NK-92 (cell line): ENCODE results near the gene ASAP2.
A peak's percentile ranks its signal among the peaks of the same experiment; 100 is the strongest.

Source experiments
- DNase-seq: peaks from one replicate; lab custom pipeline; 2025; ENCODE audit not compliant: unreplicated experiment; lab: John Stamatoyannopoulos, UW

The ASAP2 gene

GRCh38 chr2:9420495-9420894, 213.9 kb downstream of the ASAP2 start:
- no peak for DNase-seq

DNA sequence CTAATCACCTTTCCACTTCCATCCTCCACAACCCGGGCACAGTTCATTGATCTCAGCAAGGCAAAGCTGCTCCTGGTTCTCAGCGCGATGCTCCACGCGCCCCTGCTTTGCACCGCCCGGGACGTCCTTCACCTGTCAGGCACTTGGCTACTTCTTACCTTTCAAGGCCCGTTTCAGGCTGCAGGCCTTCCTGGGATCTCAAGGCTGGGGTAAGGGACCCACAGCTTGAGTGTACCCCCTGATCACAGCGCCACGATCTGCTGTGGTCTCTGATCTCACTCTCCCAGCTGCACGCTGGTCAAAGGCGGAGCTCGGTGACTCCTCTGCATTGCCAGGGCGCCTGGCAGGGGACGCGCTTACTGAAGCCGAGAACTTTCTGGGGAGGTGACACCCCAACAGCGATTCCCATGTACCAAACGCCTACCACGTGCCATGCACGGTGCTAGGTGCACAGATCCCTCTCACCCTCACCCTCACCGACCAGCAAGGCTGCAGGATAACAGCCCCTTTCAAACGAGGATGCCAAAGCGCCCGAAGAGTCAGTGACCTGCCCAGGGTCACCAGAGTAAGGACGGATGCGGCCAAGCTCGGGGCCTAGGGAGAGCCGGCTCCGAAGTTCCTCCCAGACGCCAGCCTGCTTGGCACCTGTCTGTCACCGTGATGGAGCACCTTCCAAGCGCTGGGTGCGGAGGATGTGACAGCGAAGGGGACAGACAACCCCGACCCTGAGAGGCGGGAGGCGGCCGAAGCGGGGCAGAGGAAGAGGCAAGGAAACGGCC, 215.9 kb downstream of the ASAP2 start:
- DNase-seq, result no peak

- DNase-seq, result peak; percentile 86
Measured at GRCh38 chr2:9423100-9423921, 216.7 kb downstream of the ASAP2 start, which contains the start of the genes CPSF3 and ITGB1BP1. Gene CPSF3, plus strand, starts transcription at chr2:9423654. Its CDS starts 120 bp downstream, at chr2:9423774. Gene ITGB1BP1, minus strand, starts transcription at chr2:9423528. Its CDS starts 4,831 bp downstream, at chr2:9418697.

DNA sequence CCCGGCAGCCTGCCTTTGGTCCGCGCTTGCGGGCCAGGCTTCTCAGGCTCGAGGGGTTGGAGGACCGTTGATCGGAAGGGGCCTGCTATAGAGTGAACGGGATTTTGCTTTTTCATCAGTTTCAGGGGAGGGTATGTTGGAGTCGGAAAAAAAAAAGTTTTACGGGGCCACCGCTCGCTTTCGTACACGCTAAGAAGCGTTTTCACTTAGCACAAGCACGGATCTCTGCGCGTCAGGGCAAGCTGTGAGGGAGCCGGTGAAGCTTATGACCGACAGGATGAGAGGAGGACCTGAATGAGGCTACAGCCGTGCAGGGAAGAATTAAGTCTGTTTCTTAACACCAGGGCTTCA, 217.3 kb downstream of the ASAP2 start:
- DNase-seq, result no peak

- no peak for DNase-seq
Measured at GRCh38 chr2:9424447-9425164, 218.0 kb downstream of the ASAP2 start.

GRCh38 chr2:9428965-9429577, 222.5 kb downstream of the ASAP2 start:
- DNase-seq, result no peak

GRCh38 chr2:9430316-9431293, 224.0 kb downstream of the ASAP2 start:
- DNase-seq, result no peak

- no peak for DNase-seq
Measured at GRCh38 chr2:9434489-9434888, 227.9 kb downstream of the ASAP2 start.

- DNase-seq, result no peak
Measured at GRCh38 chr2:9439536-9439935, 232.9 kb downstream of the ASAP2 start.

DNA sequence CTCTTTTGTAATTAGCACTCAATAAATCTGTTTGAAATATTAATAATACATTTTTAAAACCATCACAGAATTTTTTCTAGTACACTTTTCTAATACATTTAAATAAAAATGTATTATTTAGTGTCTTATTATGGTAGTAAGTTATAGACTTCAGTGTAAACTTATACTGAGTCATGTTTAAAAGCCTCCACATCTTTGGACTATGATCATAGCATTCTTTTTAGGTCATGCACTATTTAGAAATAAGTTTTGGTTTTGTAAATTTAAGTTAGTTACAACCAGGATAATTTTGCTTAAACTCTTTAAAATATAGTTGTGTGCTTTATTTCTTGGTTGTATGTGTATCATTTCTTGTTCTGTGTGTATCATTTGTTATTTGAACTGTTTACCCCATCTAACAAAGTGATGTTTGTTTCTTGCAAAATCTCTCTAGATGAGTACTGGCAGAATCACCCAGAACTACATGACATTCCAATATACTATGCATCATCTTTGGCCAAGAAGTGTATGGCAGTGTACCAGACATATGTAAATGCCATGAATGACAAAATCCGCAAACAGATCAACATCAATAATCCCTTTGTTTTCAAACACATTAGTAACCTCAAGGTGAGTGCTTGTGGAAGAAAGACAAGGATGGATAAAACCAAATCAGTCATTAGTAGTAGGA, 233.6 kb downstream of the ASAP2 start:
- no peak for DNase-seq

DNA sequence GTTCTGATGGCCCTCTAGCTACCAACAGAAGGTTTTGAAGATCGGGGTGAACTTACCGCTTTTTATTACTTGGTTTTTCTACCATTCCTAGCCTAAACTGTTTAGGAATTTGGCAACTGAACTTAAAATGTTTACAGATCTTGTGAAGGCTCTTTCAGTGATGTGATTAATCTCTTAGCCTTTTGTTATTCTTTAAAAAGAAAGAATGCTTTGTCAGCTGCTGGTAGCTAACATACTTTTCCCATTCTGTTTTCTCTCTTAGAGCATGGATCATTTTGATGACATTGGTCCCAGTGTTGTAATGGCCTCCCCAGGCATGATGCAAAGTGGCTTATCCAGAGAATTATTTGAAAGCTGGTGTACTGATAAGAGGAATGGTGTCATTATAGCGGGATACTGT, 234.9 kb downstream of the ASAP2 start:
- no peak for DNase-seq

DNA sequence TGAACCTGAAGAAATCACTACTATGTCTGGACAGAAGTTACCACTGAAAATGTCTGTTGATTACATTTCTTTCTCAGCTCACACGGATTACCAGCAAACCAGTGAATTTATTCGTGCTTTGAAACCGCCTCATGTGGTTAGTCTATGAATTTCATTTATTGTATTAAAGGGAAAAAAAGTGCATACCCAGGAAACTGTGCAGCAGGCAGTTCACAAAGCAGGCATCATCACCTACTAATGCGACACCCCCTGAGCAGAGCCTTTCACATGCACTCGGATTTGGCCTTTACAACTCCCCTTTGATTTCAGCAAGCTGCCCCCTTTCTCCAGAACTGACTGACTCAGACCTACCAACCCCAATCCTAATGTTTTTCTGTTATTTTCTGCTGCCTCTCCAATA, 236.9 kb downstream of the ASAP2 start:
- no peak for DNase-seq

GRCh38 chr2:9445089-9445488, 238.5 kb downstream of the ASAP2 start:
- DNase-seq, result no peak

DNA sequence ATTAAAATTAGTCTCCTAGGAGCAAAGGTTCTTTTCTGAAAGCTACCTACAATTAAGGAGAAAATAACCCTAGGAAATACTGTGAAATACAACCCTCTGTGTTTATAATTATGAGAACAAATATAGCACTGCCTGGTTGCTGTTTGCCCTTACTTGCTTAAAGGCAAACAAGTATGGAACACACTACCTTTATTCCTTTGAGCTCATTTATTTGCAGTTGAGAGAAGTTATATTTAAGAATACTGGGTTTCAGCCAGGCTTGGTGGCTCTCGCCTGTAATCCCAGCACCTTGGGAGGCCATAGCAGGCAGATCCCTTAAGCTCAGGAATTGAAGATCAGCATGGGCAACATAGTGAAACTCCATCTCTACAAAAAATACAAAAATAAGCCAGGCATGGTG, 244.6 kb downstream of the ASAP2 start:
- DNase-seq, result no peak
